HG03196 (cell line): ENCODE results near the gene PHF20.
"Not testable (repeated sequence)": the region's sequence is repeated elsewhere in the genome, so short reads cannot be mapped to it uniquely, and the experiment has no call there.

ENCODE experiments used
- ATAC-seq: cut with Tn5 transposase; IDR thresholded peaks from one replicate; pipeline ENCODE4 v1.9.1; 2021; ENCODE audit not compliant: unreplicated experiment

PHF20 gene

GRCh38 chr20:35776513-35777101 is 4.8 kb downstream of the PHF20 start:
- ATAC-seq: no peak

DNA sequence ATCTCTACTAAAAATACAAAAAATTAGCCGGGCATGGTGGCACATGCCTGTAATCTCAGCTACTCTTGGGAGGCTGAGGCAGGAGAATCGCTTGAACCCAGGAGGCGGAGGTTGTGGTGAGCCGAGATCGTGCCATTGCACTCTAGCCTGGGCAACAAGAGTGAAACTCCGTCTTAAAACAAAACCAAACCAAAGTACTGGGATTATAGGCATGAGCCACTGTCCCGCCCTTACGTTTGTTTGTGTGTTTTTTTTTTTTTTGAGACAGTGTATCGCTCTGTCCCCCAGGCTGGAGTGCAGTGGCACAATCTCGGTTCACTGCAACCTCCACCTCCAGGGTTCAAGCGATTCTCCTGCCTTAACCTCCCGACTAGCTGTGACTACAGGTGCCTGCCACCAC is 12.0 kb downstream of the PHF20 start:
- ATAC-seq: not testable (repeated sequence)

GRCh38 chr20:35785541-35785940 is 13.7 kb downstream of the PHF20 start:
- not testable (repeated sequence) for ATAC-seq

- no peak for ATAC-seq
Measured at GRCh38 chr20:35788796-35789195, 17.0 kb downstream of the PHF20 start.

DNA sequence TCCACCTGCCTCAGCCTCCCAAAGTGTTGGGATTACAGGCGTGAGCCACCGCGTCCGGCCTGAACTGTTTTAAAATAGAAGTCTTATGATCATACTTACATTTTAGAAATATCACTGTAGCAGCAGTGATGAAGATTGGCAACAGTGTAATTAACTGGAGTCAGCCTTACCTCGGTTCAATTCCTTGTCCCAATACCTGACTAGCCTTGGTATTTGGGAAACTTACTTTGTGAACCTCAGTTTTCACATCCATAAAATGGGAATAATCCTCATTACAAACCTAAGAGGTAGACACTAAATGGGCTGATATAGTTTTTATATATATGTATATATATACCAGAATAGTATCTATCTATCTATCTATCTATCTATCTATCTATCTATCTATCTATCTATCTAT is 19.3 kb downstream of the PHF20 start:
- ATAC-seq: no peak

DNA sequence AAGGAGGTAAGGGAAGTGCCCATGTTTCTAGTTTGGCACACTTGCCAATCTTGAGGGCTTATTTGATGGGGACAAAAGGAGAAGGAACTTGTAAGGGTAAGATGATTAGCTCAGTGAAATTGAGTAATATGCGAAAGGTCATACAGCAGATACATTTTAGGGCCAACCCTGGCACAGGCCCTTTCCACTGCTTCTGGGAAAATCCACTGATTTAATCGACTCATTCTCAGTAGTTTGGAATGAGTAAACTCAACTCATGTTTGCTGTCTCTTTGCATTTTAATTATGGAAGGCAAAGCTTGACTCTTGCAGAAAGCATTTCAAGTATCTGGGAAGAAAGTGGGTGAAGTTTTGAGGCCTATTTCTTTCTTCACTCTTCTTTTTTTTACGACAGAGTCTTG is 20.0 kb downstream of the PHF20 start:
- no peak for ATAC-seq

DNA sequence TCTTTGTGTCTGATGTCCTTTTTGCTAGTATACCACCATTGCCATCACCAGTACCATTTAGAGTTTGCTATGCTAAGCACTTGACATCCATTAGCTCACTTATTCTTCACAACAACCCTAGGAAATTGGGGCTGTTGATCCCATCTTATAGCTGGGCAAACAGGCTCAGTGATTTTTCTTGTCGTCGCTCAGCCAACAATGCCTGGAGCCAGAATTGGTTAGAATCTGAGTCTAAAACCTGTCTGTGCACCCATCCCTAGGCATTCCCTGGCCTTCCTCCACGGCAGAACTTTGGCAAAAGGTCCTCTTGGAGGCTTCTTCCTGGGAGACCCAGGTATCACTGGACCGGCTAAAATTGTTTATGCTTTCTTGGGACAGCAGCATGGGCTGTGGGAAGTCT is 20.9 kb downstream of the PHF20 start:
- ATAC-seq: no peak

- ATAC-seq: no peak
Measured at GRCh38 chr20:35796571-35796970, 24.8 kb downstream of the PHF20 start.

DNA sequence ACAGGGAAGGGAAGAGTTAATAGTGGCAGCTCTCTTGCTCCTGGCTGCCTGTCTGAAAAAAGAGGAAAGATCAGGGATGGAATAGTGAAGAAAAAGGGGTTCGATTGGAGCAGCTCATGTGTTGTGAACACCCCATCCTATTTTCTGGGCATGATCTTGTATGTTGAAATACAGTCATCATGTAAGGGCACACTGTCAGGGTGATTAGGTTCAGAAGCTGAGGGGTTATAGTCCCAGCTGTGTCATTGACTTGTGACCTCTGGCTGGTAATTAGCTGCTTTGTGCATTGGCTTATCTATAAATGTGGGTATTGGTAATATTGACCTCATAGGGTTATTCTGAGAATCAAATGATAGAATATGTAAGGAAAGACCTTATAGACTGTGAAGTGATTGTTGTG is 30.1 kb downstream of the PHF20 start:
- ATAC-seq: no peak

- ATAC-seq: no peak
Measured at GRCh38 chr20:35806075-35806474, 34.3 kb downstream of the PHF20 start.

GRCh38 chr20:35807877-35808276 is 36.1 kb downstream of the PHF20 start:
- no peak for ATAC-seq

DNA sequence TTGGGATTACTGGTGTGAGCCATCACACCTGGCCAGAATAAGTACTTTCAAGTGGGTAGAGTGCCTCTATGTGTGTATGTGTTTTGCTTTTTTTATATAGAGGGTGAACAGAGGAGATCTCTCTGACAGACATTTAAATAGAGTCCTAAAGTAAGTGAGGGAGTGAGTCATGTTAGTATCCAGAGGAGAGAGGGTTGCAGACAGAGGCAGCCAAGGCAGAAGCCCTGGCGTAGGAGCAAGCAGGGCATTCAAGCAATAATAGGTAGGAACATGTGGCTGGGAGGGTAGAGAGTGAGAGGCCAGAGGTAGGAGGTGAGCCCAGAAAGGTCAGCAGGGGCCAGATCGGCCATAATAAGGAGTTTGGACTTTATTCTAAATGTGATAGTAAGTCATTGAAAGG is 48.9 kb downstream of the PHF20 start:
- ATAC-seq: no peak

DNA sequence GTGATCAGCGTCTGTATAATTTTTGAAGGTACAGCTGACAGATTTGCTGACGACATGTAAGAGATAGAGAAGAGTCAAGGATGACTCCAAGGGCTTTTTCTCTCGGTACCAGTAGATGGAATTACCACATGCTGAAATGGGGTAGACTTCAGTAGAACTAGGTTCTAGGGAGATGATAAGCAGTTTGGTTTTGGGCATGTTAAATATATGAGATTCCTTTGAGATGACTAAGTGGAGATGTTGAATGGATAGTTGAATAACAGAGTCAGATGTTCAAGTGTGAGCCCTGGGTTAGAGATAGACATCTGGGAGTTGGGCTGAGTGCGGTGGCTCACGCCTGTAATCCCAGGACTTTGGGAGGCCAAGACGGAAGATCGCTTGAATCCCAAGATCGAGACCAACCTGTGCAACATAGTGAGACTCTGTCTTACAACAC is 50.0 kb downstream of the PHF20 start:
- ATAC-seq: no peak

GRCh38 chr20:35823147-35823546 is 51.3 kb downstream of the PHF20 start:
- ATAC-seq: no peak

DNA sequence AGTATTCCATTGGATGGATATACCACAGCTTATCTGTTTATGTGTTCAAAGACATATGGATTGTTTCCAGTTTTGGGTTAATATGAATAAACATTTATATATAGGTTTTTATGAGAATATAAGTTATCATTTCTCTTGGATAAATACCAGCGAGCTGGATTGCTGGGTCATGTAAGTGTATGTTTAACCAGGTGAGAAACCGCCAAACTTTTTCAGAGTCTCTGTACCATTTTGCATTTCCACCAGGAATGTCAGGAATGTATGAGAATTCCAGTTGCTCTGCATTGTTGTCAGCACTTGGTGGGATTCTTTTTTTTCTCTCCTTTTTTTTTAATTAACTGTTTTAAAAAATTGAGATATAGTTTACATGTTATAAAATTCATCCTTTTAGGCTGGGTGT is 52.1 kb downstream of the PHF20 start:
- no peak for ATAC-seq

- no peak for ATAC-seq
Measured at GRCh38 chr20:35826397-35826998, 54.7 kb downstream of the PHF20 start.

DNA sequence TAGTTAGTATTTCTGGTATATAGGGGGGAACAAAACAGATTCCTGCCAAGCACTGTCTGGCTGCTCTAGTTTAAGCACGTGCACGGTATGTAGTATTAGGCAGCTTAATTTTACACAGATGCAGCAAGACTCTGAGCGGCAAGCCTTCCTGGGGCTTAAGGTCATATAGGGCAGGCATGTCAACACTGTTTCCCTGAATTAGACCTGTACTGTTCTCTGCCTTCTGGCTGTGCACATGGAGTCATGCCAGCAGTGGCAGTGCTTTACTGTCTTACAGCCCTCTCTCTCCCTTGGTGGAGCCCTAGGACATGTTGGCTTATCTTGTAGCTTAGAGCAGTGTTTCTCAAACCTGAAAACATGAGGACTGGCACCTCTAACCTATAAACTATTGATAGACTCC is 56.6 kb downstream of the PHF20 start:
- no peak for ATAC-seq

- ATAC-seq: no peak
Measured at GRCh38 chr20:35828916-35829315, 57.1 kb downstream of the PHF20 start.

GRCh38 chr20:35830264-35830663 is 58.4 kb downstream of the PHF20 start:
- ATAC-seq: no peak

DNA sequence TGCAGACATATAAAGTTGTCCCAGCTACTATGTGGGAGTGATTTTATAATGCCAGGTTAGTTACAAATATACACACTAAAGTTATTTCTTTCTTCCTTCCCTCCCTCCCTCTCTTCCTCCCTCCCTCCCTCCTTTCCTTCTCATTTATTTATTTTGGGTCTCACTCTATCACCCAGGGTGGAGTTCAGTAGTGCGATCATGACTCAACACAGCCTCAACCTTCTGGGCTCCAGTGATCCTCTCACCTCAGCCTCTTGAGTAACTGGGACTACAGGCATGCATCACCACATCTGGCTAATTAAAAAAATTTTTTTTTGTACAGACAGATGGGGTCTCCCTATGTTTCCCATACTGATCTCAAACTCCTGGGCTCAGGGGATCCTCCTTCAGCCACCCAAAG is 59.2 kb downstream of the PHF20 start:
- no peak for ATAC-seq

- no peak for ATAC-seq
Measured at GRCh38 chr20:35831971-35832370, 60.2 kb downstream of the PHF20 start.

DNA sequence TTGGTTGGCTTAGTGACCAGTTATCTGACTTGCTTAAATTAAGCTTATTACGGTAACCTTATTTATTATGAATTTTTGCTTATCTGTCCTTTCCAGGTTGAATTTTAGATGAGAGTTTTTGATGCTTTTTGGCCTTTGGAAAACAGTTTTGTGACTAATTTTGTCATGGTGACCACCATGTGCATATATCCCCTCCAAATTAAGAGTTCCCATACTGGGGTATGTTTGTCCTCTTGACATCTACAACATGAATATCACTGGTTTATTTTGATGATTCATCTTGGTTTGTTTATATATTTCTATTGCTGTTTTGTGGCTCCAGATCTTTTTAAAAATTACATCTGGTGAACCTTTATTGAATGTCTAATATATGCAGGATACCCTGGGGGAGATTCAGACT is 61.4 kb downstream of the PHF20 start:
- no peak for ATAC-seq

GRCh38 chr20:35837577-35838195 is 65.9 kb downstream of the PHF20 start:
- ATAC-seq: no peak
